Glomerular visceral epithelial cell (primary cell): ENCODE results near the gene TIMM23B.
"Not testable (repeated sequence)": the region's sequence is repeated elsewhere in the genome, so short reads cannot be mapped to it uniquely, and the experiment has no call there.

Experiments used
- DNase-seq: peaks from one replicate; pipeline ENCODE4 v3.0.0-alpha.2; 2016; ENCODE audit errors: extremely low spot score

The TIMM23B gene, protein sequence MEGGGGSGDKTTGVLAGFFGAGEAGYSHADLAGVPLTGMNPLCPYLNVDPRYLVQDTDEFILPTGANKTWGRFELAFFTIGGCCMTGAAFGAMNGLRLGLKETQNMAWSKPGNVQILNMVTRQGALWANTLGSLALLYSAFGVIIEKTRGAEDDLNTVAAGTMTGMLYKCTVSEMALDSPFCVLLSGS

DNA sequence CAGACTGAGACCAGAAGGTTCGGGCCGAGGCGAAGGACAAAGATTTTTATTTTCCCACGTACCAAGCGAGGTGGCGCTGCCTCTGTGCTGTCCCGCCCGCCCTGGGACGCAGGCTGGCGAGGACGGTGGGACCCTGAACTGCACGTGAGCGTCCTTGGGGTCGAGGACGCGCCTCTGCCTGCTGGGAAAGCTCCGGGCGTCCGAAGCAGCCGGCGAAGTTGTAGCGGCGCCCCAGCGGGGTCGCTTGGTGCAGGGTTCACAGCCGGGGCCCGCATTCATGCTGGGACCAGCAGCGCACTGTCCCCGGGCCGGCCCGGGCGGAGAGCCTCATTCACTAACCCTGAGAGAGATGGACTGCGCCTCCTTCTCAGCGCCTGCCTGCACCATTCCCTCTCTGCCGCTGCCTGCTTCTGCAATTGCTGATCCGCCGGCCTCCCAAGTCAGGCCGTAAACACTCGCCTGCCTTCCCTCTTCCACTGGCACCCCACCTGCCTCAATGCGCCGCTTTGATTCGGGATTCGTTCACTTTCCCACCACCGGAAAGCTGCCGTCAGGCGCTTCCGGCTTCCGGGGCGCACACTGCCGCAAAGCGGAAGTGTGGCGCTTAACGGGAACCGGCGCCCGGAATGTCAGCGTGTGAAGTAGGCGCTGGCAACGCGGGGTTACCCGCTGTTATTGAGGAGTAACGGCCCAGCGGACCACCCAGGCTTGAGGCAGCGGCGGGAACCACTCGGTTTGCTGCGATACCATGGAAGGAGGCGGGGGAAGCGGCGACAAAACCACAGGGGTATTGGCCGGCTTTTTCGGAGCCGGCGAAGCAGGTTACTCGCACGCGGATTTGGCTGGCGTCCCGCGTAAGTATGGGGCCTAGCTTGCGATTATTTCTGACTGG lies at the start of gene TIMM23B, which contains the start of gene PARG:
TSS of gene TIMM23B (plus strand) at position 607 of the 892 bp plus-strand sequence. CDS start at position 749, 142 bp downstream.
TSS of gene PARG (minus strand) at position 581 of the 892 bp plus-strand sequence. CDS start at position 279, 302 bp downstream.
- peak; percentile 79 for DNase-seq

DNA sequence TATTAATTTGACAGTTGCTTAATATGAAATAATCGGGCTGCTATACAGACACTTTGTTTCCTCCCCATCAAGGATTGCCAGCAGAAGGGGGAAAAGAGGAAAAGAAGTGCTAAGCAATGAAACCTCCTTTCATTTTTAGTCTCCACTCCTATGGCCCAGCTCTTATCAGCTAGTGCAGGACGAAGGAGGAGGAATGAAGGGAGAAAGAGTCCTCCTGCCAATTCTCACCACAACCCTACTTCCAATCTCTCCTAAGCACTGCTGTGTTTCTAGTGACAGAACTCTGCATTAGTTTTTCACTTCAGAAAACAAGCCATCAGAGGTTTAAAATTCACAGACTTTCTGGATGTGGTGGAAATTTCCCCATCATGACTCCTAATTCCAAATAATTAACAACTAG lies 41.9 kb upstream of the TIMM23B start:
- not testable (repeated sequence) for DNase-seq

DNA sequence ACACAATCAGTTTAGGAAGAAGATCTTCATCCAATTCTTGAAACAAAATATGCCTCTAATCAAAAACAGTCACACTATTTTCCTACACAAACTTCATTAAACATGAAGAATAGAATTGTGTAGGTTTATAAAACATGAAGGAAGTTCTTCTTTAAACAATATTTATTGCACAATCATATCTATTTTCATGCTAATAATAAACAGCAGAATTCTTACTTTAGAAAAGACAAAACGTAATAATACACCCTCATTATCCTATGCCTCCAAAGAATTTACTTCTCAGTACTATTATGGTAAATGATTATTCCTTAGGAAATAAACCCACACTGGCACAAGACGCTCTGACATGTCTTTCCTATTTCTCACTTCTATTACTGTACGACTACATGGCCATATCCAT lies 41.4 kb upstream of the TIMM23B start:
- DNase-seq: not testable (repeated sequence)

DNA sequence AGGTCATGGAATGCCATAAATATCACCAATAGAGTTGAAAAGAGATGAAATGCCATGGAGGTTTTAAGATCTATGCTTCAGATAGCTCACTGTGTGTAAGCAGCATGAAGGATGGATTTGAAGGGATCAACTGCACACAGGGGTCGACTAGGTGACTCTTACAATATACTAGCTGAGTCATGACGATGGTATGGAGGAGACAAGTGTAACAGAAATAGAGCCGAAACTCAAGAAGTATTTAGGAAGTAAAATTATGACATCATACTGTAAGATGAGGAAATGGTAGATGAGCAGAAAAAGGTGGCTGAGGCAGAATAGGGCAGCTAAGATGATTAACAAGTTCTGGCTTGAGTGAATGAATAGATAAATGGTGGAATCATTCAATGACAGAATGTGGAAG lies 38.0 kb upstream of the TIMM23B start:
- not testable (repeated sequence) for DNase-seq

DNA sequence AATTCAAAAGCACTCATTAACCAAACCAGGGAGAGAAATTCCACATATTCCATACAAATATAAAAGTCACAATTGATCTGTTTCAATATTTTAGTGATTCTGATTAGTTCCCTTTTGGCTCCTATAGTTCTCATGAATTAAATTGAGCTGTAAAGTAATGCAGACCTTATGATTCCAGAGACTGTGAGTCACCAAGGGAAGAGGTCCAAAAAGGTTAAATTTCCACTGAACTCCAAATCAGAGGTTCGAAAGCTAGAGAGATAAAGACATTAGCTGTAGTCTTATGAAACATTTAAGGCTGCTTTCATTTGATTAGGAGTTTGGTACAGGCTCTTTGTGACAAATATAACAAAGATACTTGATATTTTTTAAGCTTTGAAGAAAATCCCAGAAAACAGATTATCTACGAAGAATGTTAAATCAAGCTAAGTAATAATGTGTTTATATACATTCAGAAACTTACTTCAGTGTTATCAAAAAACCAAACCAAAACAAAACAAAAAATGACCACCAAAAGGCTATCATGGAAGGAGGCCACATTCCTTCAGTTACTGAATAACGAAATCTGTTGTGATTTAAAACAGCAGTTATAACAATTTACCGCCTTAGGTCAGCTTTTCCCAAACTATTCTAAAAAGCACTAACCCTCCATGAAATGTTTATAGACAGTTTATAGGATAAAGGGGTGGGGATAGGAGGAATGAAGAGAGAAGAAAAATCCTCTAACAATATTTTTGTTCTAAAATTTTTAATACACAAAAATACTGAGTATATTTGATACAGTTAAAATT lies 33.4 kb upstream of the TIMM23B start:
- DNase-seq: not testable (repeated sequence)

DNA sequence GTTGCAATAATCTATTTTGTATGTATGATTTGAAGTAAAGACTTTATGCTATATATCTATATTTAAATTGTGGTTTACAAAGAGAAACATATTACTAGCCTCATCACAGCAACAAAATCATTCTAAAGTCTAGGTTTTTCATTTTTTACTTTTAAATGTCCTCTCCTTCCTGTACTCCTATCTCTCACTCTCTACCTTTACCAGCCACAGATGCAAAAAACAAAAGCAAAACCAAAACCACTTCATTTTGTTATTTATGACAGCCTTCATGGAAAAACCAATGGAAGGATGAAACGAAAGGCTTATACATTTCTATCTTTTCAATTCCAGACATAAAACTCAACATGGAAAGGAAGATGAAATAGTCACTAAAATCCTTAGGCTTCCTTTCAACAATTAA lies 31.6 kb upstream of the TIMM23B start:
- not testable (repeated sequence) for DNase-seq

DNA sequence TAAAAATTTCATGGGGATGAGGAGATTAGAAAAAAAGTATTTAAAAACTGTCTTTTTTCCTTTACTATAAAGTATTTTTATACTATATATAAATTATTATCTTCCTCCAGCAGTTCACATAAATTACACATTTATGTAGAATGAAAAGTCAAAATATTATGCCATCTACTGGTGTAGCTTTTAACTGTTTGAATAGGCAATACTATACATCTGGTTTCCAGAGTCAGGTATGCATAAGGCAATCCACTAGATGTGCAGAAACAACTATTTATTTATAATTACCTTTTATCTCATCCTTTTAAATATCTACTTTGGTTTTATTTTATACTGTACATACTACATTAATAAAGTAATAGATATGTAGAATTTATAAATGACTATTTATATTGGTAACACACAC lies 25.4 kb upstream of the TIMM23B start:
- DNase-seq: not testable (repeated sequence)

DNA sequence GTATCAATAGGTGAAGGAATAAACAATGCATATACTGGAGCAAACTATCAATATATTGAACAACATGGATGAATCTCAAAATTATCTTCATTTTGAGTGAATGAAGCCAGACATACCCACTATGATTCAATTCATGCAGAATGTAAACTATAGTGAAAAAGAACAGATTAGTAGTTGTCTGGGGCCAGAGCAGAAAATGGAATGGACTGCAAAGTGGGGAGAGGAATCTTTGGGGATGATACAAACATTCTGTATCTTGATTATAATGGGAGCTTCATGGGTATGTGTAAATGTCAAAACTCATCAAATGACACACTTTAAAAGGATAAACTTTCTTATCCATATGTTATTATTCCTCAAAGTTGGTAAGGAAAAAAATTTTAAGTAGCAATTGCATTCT lies 23.9 kb upstream of the TIMM23B start:
- DNase-seq: not testable (repeated sequence)

DNA sequence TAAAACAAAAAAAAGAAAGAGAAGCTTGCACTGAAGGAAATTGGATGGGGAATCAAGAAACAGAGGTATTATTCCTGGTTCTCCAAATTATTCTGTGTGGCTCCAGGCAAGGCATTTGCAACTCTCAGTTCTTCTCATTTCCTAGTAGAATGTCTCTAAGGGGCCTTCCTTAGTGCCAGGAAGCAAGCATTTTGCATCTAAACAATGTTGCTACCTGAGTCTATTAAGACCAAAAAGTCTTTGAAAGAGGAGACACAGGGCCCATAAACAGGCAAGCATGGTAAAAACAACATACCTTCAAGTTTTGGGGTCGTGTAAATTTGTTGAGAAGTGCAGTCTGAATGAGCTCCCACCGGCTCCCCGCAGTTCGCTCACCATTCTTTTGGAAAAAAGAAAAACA lies 19.8 kb upstream of the TIMM23B start:
- DNase-seq: not testable (repeated sequence)

DNA sequence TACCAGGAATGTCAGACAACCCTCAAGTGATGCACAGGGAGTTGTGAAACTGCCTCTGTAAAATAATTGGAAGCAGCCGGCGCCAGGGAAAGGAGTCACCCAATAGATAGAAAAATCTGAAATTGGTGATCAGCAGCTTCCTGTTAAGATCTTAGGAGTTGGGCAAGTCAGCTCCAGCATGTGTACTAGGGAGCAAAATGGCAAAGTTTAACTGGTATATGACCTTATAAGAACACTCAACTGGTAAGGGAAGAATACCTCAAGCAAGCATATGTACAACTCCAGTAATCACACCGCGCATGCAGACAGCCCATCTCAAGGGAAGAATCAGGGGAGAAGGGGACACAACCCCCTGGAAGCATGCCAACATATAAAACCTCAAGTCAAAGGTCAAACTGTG lies 18.3 kb upstream of the TIMM23B start:
- not testable (repeated sequence) for DNase-seq

DNA sequence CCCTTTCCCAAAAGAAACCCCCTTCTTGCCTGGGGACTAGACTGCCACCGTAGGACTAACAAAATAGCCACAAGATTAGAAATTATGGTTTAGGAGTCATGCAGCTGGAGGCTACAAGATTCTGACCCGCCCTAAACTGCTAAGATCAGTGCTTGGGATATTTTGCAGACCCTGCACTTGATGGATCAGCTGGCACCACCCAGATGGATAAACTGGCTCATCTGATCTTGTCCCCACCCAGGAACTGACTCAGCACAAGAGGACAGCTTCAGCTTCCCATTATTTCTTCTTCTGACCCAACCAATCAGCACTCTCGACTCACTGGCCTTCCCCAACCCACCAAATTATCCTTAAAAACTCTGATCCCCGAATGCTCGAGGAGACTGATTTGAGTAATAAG lies 10.6 kb upstream of the TIMM23B start:
- not testable (repeated sequence) for DNase-seq

DNA sequence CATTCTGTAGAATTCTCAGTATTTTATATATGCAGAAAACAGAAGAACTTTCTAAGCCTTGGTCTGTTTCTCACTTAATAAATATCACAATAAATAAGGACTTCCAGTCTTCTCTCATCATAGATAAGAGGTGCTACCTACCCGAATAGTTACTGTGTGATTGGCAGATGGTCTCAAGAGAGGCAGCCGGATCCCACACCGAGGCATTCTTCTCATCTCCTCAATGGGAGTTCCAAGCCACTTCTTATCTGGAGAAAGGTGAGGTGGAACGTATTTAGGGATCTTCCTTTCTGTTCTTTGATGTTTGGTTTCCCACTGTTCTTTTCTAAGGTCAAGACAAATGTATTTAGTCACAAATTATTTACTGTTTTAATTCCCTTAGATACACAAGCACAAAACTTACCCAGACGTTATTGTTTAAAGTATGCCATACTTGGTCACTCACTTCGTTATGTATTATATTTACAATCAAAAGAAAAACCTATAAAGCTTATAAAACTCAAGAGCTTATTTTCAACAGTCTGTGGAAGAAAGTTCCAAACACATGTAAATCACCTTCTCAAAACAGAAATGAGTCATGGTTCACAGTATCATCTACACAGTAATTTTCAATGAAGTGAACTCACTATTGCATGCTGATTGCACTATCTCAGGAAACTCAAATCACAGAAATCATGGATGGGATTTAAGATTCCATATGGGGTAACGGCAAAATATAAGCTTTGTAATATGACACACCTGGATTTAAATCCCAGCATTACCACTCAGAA lies 9.7 kb upstream of the TIMM23B start:
- not testable (repeated sequence) for DNase-seq

DNA sequence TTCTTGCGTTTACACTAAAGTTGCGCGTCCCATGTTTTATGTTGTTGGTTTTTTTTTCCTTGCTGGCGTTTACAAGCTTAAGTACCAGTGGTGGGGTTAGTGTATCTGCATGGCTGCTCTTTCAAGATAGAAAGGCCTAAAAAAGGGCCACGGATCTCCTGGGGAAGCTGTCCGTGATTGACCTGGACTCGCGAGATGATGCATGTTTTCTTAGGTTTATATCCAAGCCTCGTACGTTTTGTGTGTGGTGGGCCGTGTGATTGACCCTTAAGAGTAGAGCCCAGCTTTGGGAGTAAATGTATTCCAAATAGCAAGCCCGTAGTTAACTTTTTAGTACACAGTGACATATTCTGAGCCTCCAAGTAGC lies 469 bp downstream of the TIMM23B start:
- DNase-seq: not testable (repeated sequence)

DNA sequence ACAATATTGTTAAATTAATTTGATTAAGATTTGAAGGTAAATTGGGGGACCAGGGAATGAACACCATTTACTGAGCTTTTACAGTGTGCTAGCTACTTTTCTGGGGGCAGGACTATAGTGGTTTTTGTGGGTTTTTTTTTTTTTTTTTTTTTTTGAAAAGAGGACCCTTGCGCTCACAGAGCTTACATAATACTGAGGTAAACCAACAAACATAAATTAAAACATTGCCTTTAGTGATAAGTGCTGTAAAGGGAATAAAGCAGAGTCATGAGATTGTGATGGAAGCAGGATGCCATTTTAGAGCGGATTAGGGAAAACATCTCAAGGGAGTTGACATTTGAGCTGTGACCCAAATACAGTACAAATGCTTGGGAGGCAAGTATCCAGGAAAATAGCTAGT lies 1.8 kb downstream of the TIMM23B start:
- DNase-seq: not testable (repeated sequence)

DNA sequence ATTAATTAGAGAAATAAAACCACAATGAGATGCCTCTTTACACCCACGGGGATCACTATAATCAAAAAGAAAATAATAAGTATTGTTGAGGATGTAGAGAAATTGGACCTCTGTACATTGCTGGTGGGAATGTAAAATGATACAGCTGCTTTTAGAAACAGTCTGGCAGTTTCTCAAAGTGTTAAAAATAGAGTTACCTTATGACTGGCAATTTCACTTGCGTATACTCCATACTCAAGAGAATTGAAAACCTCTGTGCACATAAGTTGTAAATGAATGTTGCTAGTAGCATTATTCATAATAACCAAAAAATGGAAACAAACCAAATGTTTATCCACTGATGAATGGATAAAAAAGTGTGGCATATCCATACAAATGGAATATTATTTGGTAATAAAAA lies 6.3 kb downstream of the TIMM23B start:
- not testable (repeated sequence) for DNase-seq

DNA sequence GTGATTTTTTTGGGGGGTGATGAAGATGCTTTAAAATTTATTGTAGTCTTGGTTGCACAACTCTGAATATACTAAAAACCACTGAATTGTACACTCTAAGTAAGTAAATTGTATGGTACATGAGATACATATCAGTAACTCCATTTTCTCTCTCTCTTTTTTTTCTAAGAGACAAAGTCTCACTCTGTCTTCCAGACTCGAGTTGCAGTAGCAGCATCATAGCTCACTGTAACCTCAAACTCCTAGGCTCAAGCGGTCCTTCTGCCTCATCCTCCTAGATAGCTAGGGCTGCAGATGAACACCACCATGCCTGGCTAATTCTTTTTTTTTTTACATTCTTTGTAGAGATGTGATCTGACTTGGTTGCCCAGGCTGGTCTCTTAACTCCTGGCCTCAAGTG lies 6.9 kb downstream of the TIMM23B start:
- DNase-seq: not testable (repeated sequence)

DNA sequence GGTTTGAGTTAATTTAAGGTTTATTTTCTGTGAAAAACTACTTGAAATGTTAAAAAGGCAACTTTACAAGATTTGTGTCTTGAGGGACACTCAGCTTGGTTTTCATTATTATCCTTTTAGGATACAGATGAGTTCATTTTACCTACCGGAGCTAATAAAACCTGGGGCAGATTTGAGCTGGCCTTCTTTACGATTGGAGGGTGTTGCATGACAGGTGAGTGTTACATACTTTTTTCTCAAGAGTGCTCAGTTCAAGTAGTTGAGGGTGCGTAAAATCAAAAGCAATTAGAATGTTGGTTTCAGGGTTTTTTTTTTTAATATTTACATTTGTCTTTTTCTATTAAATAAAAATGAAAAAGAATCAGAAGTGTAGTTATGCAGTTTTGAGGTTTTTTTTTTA lies 10.2 kb downstream of the TIMM23B start:
- not testable (repeated sequence) for DNase-seq

DNA sequence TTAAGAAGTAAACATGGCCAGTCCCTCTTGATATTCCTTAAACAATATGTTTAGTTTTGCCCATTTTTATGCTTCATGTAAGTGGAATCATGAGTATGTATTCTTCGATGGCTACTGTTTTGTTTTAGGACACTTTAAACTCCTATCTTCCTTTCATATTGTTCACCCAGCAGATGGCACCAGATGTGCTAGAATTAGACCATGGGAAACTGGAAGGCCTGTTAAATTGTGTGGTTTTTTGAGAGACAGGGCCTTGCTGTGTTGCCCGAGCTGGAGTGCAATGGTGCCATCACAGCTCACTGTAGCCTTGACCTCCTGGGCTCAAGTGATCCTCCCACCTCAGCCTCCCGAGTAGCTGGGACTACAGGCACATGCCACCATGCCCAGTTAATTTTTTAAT lies 11.3 kb downstream of the TIMM23B start:
- DNase-seq: not testable (repeated sequence)

DNA sequence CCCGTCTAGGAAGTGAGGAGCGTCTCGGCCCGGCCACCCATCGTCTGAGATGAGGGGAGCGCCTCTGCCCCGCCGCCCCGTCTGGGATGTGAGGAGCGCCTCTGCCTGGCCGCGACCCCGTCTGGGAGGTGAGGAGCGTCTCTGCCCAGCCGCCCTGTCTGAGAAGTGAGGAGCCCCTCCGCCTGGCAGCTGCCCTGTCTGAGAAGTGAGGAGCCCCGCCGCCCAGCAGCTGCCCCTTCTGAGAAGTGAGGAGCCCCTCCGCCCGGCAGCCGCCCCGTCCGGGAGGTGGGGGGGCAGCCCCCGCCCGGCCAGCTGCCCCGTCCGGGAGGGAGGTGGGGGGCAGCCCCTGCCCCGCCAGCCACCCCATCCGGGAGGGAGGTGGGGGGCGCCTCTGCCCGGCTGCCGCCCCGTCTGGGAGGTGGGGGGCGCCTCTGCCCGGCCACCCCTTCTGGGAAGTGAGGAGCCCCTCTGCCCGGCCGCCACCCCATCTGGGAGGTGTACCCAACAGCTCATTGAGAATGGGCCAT lies 28.5 kb downstream of the TIMM23B start:
- DNase-seq: not testable (repeated sequence)

DNA sequence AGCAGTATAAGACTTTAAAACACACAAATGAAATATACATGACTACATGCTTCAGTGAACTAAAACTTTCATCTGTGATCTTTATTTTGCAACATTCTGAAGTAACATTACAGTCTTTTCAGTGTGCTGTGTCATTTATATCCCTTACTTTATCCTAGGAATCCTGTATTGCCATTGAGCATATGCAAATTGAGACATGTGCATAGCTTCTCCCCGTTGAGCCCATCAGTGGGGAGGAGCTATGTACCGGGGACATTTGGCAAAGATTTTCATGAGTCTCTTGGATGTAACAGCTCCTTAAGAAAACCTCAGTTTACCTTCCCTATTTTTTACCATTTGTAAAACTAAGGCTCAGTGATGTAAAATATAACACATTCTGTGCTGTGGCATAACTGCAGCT lies 29.6 kb downstream of the TIMM23B start:
- DNase-seq: not testable (repeated sequence)

DNA sequence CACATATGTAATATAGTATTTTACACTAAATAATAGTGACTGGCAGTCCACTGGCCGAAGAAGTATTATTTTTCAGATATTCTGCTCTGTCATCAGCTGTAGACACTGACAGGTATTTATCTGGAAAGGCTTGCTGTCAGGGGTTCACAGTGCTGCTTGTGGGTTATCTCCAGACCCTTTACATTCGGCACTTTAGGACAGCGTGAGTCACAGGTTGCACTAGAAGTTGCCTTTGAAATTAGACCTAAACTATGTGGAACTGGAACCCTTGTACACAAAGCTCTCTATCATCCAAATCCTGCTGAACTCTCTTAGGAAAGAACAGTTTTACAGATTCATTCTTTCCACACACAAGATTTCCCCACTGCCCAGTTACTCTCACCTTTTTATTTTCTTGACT lies 30.2 kb downstream of the TIMM23B start:
- DNase-seq: not testable (repeated sequence)
